ENCODE results near the gene PSPN. TPM values are rescaled to one million over a fixed set of nuclear protein-coding genes. Genes with fewer than 3 reads are reported as not detected.

Gene PSPN
- total and polyA plus RNA-seq, 2 of the 13 experiments (the other 11 are each of a cell fraction or from before 2014, with no cell fraction given), result 0.69 to 1.1 TPM

DNA sequence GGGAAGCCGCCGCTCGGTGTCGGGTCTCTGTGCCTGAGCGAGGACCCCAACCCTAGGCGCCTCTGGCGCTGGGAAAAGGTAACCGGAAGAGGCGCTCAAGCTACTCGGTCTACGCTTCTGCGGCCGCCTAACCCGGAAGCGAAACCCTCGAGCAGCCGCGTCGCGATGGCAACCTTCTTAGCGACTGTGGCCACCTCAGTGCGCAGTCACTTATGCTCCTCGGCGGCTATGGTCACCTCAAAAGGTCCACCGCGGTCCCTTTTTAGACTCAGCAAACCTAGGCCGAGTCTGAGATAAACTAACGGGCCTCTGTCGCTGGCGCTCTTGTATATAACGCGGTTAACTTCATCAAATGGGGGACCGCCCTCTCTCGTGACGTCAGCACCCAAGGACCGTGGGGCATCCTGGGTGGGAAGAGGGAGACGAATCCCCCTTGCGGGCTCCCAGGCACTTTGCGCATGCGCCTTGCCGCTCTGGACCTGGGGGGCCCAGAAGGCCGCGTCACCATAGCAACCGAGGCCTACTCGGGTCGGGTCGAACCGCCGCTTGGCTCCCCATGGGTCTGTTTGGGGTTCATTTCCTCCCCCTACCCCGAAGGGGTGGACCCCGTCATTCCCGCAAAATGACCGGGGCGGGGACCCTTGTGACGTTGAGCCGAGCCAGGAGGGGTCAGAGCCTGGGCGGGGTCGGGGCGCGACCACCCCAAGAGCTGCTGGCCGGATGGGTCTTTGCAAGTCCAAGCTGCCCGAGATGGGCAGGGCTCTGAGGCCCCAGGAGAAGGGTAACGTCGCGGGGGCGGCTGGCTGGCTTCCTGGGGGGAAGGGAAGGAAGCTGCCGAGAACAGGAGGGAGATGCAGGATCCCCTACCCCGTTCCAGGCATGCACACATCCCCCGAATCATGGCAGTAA is 17.6 kb upstream of the PSPN start, which contains the start of gene GTF2F1 (continued):
- TF ChIP-seq, protein P1, sequence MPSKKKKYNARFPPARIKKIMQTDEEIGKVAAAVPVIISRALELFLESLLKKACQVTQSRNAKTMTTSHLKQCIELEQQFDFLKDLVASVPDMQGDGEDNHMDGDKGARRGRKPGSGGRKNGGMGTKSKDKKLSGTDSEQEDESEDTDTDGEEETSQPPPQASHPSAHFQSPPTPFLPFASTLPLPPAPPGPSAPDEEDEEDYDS (CRISPR knock-in tag; IDR thresholded peaks at IDR 0.05), result 0 out of 2 replicates have a peak, but pooled peaks have one; percentile 28
- TF ChIP-seq ZNF224 (CRISPR knock-in tag; IDR thresholded peaks at IDR 0.05), result peak; percentile 26; the same call in 1 of the 2 replicates
- no peak for TF ChIP-seq ZNF225 (CRISPR knock-in tag; IDR thresholded peaks at IDR 0.05)
- TF ChIP-seq, protein P2, sequence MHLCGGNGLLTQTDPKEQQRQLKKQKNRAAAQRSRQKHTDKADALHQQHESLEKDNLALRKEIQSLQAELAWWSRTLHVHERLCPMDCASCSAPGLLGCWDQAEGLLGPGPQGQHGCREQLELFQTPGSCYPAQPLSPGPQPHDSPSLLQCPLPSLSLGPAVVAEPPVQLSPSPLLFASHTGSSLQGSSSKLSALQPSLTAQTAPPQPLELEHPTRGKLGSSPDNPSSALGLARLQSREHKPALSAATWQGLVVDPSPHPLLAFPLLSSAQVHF (CRISPR knock-in tag; IDR thresholded peaks at IDR 0.05), result no peak
- 0 out of 2 replicates have a peak, but pooled peaks have one; percentile 1 for TF ChIP-seq XBP1 (CRISPR knock-in tag; IDR thresholded peaks at IDR 0.05)
- peak; percentile 39; the same call in 1 of the 2 replicates for TF ChIP-seq ZNF776 (CRISPR knock-in tag; IDR thresholded peaks at IDR 0.05)
- TF ChIP-seq SAP130 (CRISPR knock-in tag; IDR thresholded peaks at IDR 0.05; ENCODE audit: low read depth), result peak; percentile 98
- TF ChIP-seq, protein P3, sequence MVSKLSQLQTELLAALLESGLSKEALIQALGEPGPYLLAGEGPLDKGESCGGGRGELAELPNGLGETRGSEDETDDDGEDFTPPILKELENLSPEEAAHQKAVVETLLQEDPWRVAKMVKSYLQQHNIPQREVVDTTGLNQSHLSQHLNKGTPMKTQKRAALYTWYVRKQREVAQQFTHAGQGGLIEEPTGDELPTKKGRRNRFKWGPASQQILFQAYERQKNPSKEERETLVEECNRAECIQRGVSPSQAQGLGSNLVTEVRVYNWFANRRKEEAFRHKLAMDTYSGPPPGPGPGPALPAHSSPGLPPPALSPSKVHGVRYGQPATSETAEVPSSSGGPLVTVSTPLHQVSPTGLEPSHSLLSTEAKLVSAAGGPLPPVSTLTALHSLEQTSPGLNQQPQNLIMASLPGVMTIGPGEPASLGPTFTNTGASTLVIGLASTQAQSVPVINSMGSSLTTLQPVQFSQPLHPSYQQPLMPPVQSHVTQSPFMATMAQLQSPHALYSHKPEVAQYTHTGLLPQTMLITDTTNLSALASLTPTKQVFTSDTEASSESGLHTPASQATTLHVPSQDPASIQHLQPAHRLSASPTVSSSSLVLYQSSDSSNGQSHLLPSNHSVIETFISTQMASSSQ (IDR thresholded peaks at IDR 0.05; ENCODE audit: low read depth), result no peak
- TF ChIP-seq, protein P3 (CRISPR knock-in tag; IDR thresholded peaks at IDR 0.05; ENCODE audit: borderline replicate concordance), result peak; percentile 57; the same call in 1 of the 2 replicates
- TF ChIP-seq MIXL1 (CRISPR knock-in tag; IDR thresholded peaks at IDR 0.05), result peak; percentile 57; the same call in 1 of the 2 replicates
- TF ChIP-seq, protein P4, sequence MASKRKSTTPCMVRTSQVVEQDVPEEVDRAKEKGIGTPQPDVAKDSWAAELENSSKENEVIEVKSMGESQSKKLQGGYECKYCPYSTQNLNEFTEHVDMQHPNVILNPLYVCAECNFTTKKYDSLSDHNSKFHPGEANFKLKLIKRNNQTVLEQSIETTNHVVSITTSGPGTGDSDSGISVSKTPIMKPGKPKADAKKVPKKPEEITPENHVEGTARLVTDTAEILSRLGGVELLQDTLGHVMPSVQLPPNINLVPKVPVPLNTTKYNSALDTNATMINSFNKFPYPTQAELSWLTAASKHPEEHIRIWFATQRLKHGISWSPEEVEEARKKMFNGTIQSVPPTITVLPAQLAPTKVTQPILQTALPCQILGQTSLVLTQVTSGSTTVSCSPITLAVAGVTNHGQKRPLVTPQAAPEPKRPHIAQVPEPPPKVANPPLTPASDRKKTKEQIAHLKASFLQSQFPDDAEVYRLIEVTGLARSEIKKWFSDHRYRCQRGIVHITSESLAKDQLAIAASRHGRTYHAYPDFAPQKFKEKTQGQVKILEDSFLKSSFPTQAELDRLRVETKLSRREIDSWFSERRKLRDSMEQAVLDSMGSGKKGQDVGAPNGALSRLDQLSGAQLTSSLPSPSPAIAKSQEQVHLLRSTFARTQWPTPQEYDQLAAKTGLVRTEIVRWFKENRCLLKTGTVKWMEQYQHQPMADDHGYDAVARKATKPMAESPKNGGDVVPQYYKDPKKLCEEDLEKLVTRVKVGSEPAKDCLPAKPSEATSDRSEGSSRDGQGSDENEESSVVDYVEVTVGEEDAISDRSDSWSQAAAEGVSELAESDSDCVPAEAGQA (IDR thresholded peaks at IDR 0.05; ENCODE audit: low read depth), result peak; percentile 88
- TF ChIP-seq, protein P4 (CRISPR knock-in tag; IDR thresholded peaks at IDR 0.05; ENCODE audit: borderline replicate concordance), result no peak
- TF ChIP-seq, protein P5, sequence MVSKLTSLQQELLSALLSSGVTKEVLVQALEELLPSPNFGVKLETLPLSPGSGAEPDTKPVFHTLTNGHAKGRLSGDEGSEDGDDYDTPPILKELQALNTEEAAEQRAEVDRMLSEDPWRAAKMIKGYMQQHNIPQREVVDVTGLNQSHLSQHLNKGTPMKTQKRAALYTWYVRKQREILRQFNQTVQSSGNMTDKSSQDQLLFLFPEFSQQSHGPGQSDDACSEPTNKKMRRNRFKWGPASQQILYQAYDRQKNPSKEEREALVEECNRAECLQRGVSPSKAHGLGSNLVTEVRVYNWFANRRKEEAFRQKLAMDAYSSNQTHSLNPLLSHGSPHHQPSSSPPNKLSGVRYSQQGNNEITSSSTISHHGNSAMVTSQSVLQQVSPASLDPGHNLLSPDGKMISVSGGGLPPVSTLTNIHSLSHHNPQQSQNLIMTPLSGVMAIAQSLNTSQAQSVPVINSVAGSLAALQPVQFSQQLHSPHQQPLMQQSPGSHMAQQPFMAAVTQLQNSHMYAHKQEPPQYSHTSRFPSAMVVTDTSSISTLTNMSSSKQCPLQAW (CRISPR knock-in tag; IDR thresholded peaks at IDR 0.05), result peak; percentile 44; the same call in 1 of the 2 replicates
- TF ChIP-seq ATF7 (IDR thresholded peaks at IDR 0.05), result 0 out of 2 replicates have a peak, but pooled peaks have one; percentile 3
- no peak for TF ChIP-seq ATF7 (CRISPR knock-in tag; IDR thresholded peaks at IDR 0.05)
- TF ChIP-seq NR3C1 (CRISPR knock-in tag; IDR thresholded peaks at IDR 0.05), result no peak

Data from HepG2 (cell line).